ENCODE results near the gene JPH4.

JPH4 gene

GRCh38 chr14:23577710-23578392 lies 739 bp downstream of the JPH4 start:
- DNase-seq: no peak

- no peak for DNase-seq
Measured at GRCh38 chr14:23577004-23577681, 1.4 kb downstream of the JPH4 start.

GRCh38 chr14:23573384-23574015 lies 5.1 kb downstream of the JPH4 start:
- DNase-seq: no peak

- DNase-seq: no peak
Measured at GRCh38 chr14:23572836-23573235, 5.8 kb downstream of the JPH4 start.

- DNase-seq: no peak
Measured at GRCh38 chr14:23572524-23572828, 6.1 kb downstream of the JPH4 start.

- DNase-seq: no peak
Measured at GRCh38 chr14:23571701-23572523, 6.7 kb downstream of the JPH4 start.

- DNase-seq: no peak
Measured at GRCh38 chr14:23570806-23571483, 7.6 kb downstream of the JPH4 start.

- DNase-seq: no peak
Measured at GRCh38 chr14:23569443-23570151, 9.0 kb downstream of the JPH4 start.

GRCh38 chr14:23568600-23569331 lies 9.8 kb downstream of the JPH4 start:
- peak; percentile 33 for DNase-seq

GRCh38 chr14:23568021-23568599 lies 10.5 kb downstream of the JPH4 start:
- no peak for DNase-seq

GRCh38 chr14:23567186-23568020 lies 11.2 kb downstream of the JPH4 start, which contains the start of gene AP1G2:
TSS of gene AP1G2 (minus strand) at chr14:23567791. CDS start at chr14:23567314, 477 bp downstream.
- peak; percentile 96 for DNase-seq

- DNase-seq: no peak
Measured at GRCh38 chr14:23566778-23567185, 11.8 kb downstream of the JPH4 start.

- DNase-seq: no peak
Measured at GRCh38 chr14:23566112-23566777, 12.3 kb downstream of the JPH4 start.

GRCh38 chr14:23565626-23566025 lies 13.0 kb downstream of the JPH4 start:
- no peak for DNase-seq

- DNase-seq: no peak
Measured at GRCh38 chr14:23564876-23565275, 13.7 kb downstream of the JPH4 start.

- DNase-seq: no peak
Measured at GRCh38 chr14:23564181-23564812, 14.3 kb downstream of the JPH4 start.

- no peak for DNase-seq
Measured at GRCh38 chr14:23563473-23564180, 15.0 kb downstream of the JPH4 start.

GRCh38 chr14:23562822-23563472 lies 15.6 kb downstream of the JPH4 start:
- DNase-seq: peak; percentile 72
